NCI-H2107 (cell line): ENCODE measurements around the gene SEC14L2.

ENCODE experiments used
- DNase-seq: peaks from one replicate; lab custom pipeline; 2025; lab: John Stamatoyannopoulos, UW

SEC14L2 gene

GRCh38 chr22:30396871-30397655, at the start of gene SEC14L2:
Gene SEC14L2 (plus strand): TSS chr22:30397018. CDS start chr22:30397117, 99 bp downstream.
- DNase-seq = peak; percentile 11

DNA sequence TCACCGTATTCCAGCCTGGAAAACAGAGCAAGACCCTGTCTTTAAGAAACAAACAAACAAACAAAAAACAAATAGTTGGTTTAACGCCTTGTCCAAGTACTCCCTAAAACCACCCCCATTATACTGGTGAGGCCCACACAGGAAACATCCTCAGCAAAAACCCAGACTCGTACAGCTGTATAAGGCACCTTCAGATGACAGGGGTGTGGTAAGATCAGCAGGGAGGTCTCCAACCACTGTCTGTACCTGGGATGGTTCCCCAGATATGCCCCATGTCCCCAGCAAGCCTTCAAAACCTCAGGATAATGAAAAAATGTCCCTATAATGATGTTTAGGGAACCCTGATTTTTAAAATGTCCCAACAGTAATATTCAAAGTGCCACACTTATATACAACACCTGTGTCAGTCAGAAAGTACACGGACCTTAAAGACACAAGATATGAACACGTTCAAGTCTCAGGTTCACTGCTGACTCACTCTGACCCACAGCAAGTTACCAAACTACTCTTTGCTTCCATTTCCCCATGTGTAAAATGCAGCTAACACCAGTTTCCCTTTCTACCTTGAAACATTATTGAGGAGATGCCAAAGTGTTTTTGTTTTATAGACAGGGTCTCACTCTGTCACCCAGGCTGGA, 49.4 kb upstream of the SEC14L2 start:
- no peak for DNase-seq

DNA sequence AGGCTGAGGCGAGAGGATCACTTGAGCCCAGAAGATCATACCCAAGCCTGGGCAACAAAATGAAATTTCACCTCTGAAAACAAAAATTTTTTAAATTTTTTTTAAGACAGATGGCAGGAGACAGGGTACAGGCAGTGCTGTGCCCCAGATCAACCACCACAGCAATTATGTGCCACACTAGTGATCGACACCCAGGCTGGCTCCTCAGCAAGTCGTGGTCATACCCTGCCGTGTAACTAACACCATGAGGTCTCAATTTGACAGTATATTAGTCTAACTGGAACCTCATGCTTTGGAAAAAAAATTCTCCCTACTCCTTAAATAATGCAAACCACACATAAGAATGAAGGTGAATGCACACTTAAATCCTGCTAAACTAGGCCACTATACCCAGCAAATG, 48.4 kb upstream of the SEC14L2 start:
- DNase-seq = no peak

DNA sequence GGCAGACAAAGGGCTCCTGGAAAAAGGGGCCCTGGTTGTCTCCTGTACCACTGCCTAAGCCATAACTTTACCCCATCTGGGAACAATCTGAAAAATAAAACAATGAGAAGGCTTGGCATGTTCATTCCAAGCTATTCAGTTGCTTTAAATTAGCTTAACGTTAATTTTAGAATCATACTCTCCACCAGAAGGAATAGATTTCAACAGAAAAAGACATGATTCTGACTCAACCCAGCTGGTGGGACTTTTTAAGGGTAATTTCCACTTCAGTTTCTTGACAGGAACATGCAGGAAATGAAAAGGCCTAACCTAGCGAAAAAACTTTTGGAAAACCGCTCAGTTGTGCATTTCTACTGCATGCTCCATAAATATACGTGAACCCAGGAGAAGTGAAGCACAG, 48.0 kb upstream of the SEC14L2 start:
- DNase-seq = no peak

DNA sequence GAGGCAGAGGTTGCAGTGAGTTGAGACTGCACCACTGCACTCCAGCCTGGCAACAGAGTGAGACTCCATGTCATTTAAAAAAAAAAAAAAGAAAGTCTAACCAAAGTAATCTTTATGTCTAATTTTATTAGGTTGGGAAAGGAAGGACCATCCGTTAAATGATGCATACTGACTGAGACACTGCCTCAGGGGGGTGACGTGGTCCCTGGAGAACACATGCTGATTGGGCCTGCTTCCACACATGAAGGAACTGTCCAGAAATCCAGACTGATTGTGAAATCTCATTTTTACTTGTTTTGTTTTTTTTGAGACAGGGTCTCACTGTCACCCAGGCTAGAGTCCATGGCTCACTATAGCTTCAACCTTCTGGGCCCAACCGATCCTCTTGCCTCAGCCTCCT, 45.6 kb upstream of the SEC14L2 start:
- DNase-seq = no peak

- no peak for DNase-seq
These were observed 42.2 kb upstream of the SEC14L2 start for GRCh38 chr22:30354644-30355043.

DNA sequence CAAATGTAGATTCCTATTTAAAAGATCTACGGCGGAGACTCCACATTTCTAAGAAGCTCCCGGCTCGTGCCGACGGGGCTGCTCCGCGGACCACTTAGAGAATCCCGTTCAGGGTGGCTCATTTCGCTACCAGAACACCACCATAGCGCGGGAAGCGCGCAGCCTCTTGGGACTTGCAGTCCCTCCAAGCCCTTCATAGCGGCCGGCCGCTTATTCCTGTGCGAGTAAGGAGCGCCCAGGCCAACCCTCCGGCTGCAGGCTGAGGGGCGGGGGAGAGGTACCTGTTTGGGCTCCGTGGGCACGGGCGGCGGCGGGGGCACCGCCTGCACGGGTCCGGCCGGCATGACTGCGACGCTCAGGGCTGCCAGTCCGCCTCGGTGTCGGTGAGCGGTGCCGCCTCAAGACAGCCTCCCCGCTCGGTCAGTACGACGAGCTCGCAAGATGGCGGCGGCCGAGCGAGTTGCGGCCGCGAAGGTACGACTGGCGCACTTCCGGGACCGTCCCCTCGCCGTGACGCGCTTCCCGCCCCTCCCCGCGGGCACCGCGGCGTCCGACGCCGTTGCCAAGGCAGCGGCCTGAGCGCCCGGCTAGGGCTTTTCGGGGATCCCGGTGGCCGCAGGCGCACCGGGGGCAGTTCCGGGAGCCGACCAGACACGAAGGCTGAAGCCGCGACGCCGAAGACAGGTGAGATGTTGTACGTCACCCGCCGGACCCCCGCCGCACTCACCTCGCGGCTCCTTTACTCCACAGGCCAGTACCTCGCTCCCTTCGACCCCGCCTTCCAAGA, 40.2 kb upstream of the SEC14L2 start, which contains the start of the genes CCDC157 and SF3A1:
TSS of gene CCDC157 (plus strand) at position 559 of the 787 bp plus-strand sequence. CDS start 8,994 bp downstream, outside the sequence.
TSS of gene SF3A1 (minus strand) at position 446 of the 787 bp plus-strand sequence. CDS start at position 344, 102 bp downstream.
- peak; percentile 67 for DNase-seq

GRCh38 chr22:30357236-30357570, 39.6 kb upstream of the SEC14L2 start:
- DNase-seq = no peak

- DNase-seq = no peak
These were observed 39.1 kb upstream of the SEC14L2 start for GRCh38 chr22:30357650-30358215.

DNA sequence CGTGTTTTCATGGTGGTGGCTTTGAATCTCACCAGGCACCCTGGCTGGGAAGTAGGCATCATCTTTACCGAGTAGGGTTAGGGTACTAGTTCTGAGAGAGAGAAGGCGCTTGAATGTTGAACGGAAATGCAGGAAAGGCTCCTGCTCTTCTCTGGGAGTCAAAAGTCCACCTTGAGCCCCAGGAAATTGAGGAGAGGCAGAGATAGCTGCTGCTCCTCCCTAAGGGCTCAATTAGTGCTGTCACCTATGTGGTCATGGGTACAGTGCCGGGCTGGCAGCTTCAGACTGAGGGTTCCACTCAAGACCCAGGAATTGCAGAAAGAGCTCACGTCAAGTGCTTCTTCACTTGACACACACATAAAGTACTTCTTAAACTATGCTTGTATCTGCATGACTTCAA, 38.3 kb upstream of the SEC14L2 start:
- no peak for DNase-seq

GRCh38 chr22:30361916-30362650, 34.7 kb upstream of the SEC14L2 start:
- DNase-seq = no peak

- no peak for DNase-seq
These were observed 34.1 kb upstream of the SEC14L2 start for GRCh38 chr22:30362651-30363281.

GRCh38 chr22:30365891-30366290, 30.9 kb upstream of the SEC14L2 start:
- DNase-seq = no peak

GRCh38 chr22:30368420-30368819, 28.4 kb upstream of the SEC14L2 start:
- DNase-seq = no peak

DNA sequence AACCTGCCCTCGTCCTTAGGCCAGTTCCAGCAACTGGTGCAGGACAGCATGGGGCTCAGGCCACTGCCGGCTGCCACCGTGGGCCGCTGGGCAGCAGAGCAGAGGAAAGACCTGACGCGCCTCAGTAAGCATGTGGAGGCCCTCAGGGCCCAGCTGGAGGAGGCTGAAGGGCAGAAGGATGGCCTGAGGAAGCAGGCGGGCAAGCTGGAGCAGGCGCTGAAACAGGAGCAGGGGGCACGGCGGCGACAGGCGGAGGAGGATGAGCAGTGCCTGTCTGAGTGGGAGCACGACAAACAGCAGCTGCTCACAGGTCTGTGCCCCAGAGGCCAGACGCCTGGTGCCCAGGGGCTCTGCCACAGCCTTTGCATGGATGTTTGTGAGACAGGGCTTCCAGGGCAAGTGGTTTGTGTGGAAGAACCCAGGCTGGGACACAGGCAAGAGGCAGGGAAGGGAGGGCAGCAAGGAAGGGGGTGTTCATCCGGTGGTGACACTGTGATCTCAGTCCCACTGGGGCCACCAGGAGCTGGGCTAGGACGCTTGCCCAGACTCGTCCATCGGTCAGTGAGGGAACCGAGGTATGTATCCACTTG, 26.1 kb upstream of the SEC14L2 start:
- no peak for DNase-seq

DNA sequence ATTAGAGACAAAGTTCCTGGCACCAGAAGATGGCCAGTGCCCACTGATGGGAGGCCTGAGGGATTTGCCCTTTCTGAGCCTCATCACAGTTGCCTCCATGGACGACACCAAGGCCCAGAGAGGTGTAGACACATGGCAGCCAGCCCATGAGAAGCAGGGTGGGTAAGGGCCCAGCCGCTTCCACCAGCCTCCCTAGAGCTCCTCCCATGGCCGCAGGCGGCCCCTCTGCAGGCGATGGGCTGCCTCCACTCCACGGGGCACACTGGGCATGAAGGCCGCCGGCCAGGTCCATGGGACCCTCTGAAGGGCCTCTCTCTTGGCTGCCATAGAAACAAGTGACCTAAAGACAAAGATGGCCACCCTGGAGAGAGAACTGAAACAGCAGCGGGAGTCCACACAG, 25.5 kb upstream of the SEC14L2 start:
- DNase-seq = no peak

DNA sequence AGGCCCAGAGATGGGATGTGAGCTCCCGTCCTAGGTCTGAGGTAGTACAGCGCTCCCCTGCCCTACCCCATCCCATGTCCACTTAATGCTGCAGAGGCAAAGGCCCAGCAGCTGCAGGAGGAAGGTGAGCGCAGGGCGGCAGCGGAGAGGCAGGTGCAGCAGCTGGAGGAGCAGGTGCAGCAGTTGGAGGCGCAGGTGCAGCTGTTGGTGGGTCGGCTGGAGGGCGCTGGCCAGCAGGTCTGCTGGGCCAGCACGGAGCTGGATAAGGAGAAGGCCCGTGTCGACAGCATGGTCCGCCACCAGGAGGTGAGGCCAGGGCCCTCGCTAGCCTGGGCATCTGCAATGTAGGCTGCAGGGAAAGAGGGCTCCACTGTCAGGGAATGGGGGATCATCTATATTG, 24.8 kb upstream of the SEC14L2 start:
- DNase-seq = no peak

DNA sequence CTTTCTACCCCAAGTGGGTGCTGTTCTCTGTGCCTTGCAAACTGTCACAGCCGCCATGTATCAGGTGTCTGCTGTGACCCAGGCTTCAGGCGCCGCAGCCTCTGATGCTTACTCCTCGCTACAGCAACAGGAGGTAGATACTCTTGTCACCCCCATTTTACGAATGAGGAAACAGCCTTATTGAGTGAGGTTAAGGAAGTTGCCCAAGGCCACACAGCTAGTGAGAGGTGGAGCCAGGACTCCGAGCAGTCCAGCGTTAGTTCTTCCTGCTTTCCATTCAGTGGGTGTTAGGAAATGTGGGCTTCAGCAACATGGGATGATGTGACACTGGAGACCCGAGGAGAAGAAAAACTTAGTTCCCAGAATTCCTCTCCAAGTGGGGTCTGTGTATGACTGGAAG, 23.9 kb upstream of the SEC14L2 start:
- no peak for DNase-seq

DNA sequence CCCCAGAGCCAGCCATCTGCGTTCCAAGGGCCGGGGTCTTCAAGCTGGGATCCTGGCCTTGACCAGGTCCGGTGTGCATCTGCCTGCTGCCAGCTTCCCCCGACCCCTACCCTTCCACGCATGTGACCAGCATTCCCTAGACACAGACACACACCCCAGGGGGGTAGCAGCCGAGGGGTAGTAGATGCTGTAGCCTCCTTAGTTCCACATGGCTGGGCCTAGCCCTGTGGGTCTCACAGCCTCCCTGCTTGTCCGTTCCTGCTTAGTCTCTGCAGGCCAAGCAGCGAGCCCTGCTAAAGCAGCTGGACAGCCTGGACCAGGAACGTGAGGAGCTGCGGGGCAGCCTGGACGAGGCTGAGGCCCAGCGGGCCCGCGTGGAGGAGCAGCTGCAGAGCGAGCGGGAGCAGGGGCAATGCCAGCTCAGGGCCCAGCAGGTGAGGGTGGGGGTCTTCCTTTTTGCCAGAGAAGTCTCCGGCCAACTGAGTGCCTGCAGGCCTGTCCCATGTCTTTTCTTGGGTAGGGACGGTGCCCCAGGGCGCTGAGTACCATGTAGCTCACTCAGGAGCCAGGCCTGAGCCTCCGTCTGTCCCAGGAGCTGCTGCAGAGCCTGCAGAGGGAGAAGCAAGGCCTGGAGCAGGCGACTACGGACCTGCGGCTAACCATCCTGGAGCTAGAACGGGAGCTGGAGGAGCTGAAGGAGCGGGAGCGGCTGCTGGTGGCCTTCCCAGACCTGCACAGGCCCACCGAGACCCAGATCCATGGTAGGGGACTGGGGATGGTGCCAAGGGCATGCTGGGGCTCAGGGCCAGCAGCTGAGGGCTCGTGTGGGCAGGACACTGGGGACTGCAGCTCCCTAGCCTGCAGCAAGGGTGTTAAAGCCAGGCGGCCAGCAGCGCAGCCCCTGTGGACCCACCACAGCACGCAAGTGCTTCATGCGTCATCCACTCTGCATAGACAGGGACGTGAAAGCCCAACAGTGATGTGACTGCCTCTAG, 23.2 kb upstream of the SEC14L2 start:
- DNase-seq = no peak
